Lung (tissue), 12 donors: ENCODE measurements around the gene ZC3HAV1. TPM values are rescaled to one million over a fixed set of nuclear protein-coding genes. Genes with fewer than 3 reads are reported as not detected.
A peak's percentile ranks its signal among the peaks of the same experiment; 100 is the strongest.

Experiments used
- ATAC-seq: fragments of 200-7000 bp; cut with Tn5 transposase; one replicate; pipeline ENCODE4 v1.9.1; 2020; ENCODE audit warnings: moderate number of reproducible peaks; ENCODE audit not compliant: insufficient read depth, low FRiP score
- DNase-seq, 3 donors: peaks; one replicate each; pipeline ENCODE4 v3.0.0-alpha.2; 2013 to 2017
- H3K27ac ChIP-seq, 2 donors: one replicate each; pipeline ENCODE4 v1.5.1; 2013; ENCODE audit warnings: mild to moderate bottlenecking in 2 of 2, moderate library complexity in 2 of 2, control low read depth in 1 of 2, inconsistent platforms in 1 of 2, low read depth in 1 of 2, low read length in 1 of 2
- H3K27me3 ChIP-seq, 3 donors: one replicate each; pipeline ENCODE4 v1.5.1; 2013; ENCODE audit warnings: low read length in 2 of 3; ENCODE audit not compliant: control insufficient read depth in 3 of 3, insufficient read depth in 3 of 3
- H3K36me3 ChIP-seq, 4 donors: one replicate each; pipeline ENCODE4 v1.5.1; 2013; ENCODE audit warnings: low read length in 4 of 4, mild to moderate bottlenecking in 1 of 4, moderate library complexity in 1 of 4; ENCODE audit not compliant: control insufficient read depth in 4 of 4, insufficient read depth in 4 of 4
- H3K4me1 ChIP-seq, 5 donors: one replicate each; pipeline ENCODE4 v1.5.1; 2013; ENCODE audit warnings: low read length in 5 of 5, mild to moderate bottlenecking in 2 of 5, moderate library complexity in 1 of 5; ENCODE audit not compliant: control insufficient read depth in 5 of 5, insufficient read depth in 5 of 5
- H3K4me3 ChIP-seq: one replicate; pipeline ENCODE4 v1.5.1; 2013; ENCODE audit warnings: mild to moderate bottlenecking, control low read depth, moderate library complexity
- H3K9ac ChIP-seq, 2 donors: one replicate each; pipeline ENCODE4 v1.5.1; 2013; ENCODE audit warnings: low read length in 2 of 2, control low read depth in 1 of 2; ENCODE audit not compliant: insufficient read depth in 1 of 2
- H3K9me3 ChIP-seq, 4 donors: one replicate each; pipeline ENCODE4 v1.5.1; 2013; ENCODE audit warnings: low read length in 3 of 4, mild to moderate bottlenecking in 1 of 4, moderate library complexity in 1 of 4; ENCODE audit not compliant: control insufficient read depth in 4 of 4, insufficient read depth in 3 of 4
- CTCF ChIP-seq: IDR thresholded peaks from 2 replicates; pipeline ENCODE4 v1.5.1; 2012; ENCODE audit warnings: mild to moderate bottlenecking; ENCODE audit errors: control extremely low read depth, extremely low read depth
- WGBS, 2 donors: extraction: QIAGEN DNeasy Blood & Tissue Kit; methylation state at CpG; one replicate each; pipeline ENCODE4 v1.1.7; 2013; 5-methylcytosine and 5-hydroxymethylcytosine counted together
- polyA plus RNA-seq, 2 donors: library from polyadenylated mRNA; stranded (reverse); fragments of 200-250 nt; gene quantifications; one replicate each; pipeline ENCODE4 v1.2.1, GENCODE V29; 2013
- total RNA-seq, 2 donors: library from RNA; depleted of rRNA in 1 of 2; stranded (reverse); fragments of >200 nt in 1 of 2; gene quantifications; one replicate each; pipeline ENCODE4 v1.2.1, GENCODE V29; 2014 to 2021
- donor health status: control.
- donor health status: control.
- donor health status: Bipolar disorder and iron deficiency.
- donor health status: healthy.
- donor health status: DM: yes; HTN: yes; CAD: no.

Gene ZC3HAV1
- total and polyA plus RNA-seq, 4 donors, result 8.2 to 43.4 (median 24.5) TPM

- 76 to 93% methylated on average over 2 of the region's 2 CpGs for WGBS, 2 donors
- peaks cover 0 to 3% (median 3%) of the 10 kb centered on the region in 4 donors for H3K36me3 ChIP-seq
These were observed 70.8 kb downstream of the ZC3HAV1 start for GRCh38 chr7:139038691-139039090.

GRCh38 chr7:139036901-139037300 lies 72.6 kb downstream of the ZC3HAV1 start:
- TF ChIP-seq CTCF, result no peak
- H3K4me1 ChIP-seq, result peaks cover 0 to 16% (median 0%) of the 10 kb centered on the region in 5 donors
- H3K9ac ChIP-seq, result no peak overlapping the region
- ATAC-seq, result no peak
- H3K36me3 ChIP-seq, result peaks cover 0 to 12% (median 2%) of the 10 kb centered on the region in 4 donors
- H3K9me3 ChIP-seq, result peaks cover 0 to 2% (median 0%) of the 10 kb centered on the region in 4 donors
- 84% methylated on average over 3 of the region's 3 CpGs for WGBS, 2 donors
- no peak overlapping the region for H3K4me3 ChIP-seq
- H3K27ac ChIP-seq, result no peak overlapping the region
- H3K27me3 ChIP-seq, result no peaks in the 10 kb centered on the region
- DNase-seq, result no peak

More at GRCh38 chr7:139038691-139039090, 70.8 kb downstream of the ZC3HAV1 start:
- Histone ChIP-seq H3K9me3 (peaks cover 0 to 1% (median 0%) of the 10 kb centered on the region in 4 donors), H3K4me3 (no peak overlapping the region), H3K9ac (no peak overlapping the region), H3K27me3 (no peaks in the 10 kb centered on the region), H3K27ac (no peak overlapping the region), H3K4me1 (peaks cover 0 to 16% (median 0%) of the 10 kb centered on the region in 5 donors)
- no peak for TF ChIP-seq CTCF
- no peak for ATAC-seq
- no peak for DNase-seq

GRCh38 chr7:139035586-139036353 lies 73.8 kb downstream of the ZC3HAV1 start, which contains the start of gene ZC3HAV1L:
Gene ZC3HAV1L (minus strand): TSS chr7:139036042. CDS start chr7:139036017, 25 bp downstream.
- peak within 1 kb of the TSS; percentile 24 to 73 for H3K27ac ChIP-seq
- H3K9me3 ChIP-seq, result peaks cover 0 to 2% (median 0%) of the 10 kb centered on the region in 4 donors
- H3K9ac ChIP-seq, result peak within 1 kb of the TSS; percentile 55 to 67
- peak within 1 kb of the TSS; percentile 79 for H3K4me3 ChIP-seq
- peaks cover 0 to 12% (median 2%) of the 10 kb centered on the region in 4 donors for H3K36me3 ChIP-seq
- H3K27me3 ChIP-seq, result no peaks in the 10 kb centered on the region
- H3K4me1 ChIP-seq, result peaks cover 0 to 16% (median 0%) of the 10 kb centered on the region in 5 donors
- peak; percentile 86 to 91 (median 88) for DNase-seq
- TF ChIP-seq CTCF, result no peak
- peak; percentile 90 for ATAC-seq
- WGBS, 2 donors, result 1 to 2% methylated on average over 59 to 82 of the region's 82 CpGs
